HG03558 (cell line): ENCODE data around the gene P3H1.
"Not testable (repeated sequence)": the region's sequence is repeated elsewhere in the genome, so short reads cannot be mapped to it uniquely, and the experiment has no call there.

ENCODE experiments used
- ATAC-seq: cut with Tn5 transposase; IDR thresholded peaks from one replicate; pipeline ENCODE4 v1.9.1; 2021; ENCODE audit warnings: moderate number of reproducible peaks; ENCODE audit not compliant: unreplicated experiment; ENCODE audit errors: extremely low read depth

The P3H1 gene

DNA sequence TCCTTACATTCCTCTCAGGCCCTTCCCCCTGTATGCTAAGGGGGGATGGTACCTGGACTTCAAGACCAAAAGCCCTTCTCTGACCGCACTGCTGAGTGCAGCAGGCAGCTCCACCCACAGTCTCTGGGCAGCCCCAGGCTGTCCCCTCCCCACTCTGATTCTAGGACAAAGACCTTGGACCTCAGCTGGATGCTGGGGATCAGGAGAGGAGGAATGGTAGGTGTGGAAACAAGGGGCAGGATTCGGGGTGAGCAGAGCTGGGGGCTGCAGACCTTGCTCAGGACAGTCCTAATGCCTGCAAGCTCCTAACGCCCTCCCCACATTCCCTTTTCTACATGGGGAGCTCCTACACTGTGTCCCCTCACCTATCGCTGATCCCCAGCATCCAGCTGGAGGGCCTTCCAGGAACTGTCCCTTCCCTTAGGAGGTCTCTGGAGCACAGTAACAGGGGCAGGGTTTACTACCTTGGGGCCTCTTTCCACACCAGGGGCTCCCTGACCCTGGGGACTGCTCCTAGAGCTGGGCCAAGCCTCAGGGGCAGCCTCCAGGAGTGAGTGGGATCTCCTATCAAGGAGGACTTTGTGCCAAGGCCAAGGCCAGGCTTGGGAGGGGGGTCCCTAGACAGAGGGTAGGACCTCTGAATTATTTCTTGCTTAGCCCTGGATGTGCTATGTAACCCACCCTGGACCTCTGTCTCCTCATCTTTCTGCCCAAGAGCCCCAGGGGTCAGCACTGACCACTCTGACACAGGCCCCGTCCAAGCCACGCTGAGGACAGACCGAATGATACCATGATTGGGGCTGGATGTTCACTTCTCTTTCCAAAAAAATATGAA is 32.4 kb downstream of the P3H1 start:
- no peak for ATAC-seq

DNA sequence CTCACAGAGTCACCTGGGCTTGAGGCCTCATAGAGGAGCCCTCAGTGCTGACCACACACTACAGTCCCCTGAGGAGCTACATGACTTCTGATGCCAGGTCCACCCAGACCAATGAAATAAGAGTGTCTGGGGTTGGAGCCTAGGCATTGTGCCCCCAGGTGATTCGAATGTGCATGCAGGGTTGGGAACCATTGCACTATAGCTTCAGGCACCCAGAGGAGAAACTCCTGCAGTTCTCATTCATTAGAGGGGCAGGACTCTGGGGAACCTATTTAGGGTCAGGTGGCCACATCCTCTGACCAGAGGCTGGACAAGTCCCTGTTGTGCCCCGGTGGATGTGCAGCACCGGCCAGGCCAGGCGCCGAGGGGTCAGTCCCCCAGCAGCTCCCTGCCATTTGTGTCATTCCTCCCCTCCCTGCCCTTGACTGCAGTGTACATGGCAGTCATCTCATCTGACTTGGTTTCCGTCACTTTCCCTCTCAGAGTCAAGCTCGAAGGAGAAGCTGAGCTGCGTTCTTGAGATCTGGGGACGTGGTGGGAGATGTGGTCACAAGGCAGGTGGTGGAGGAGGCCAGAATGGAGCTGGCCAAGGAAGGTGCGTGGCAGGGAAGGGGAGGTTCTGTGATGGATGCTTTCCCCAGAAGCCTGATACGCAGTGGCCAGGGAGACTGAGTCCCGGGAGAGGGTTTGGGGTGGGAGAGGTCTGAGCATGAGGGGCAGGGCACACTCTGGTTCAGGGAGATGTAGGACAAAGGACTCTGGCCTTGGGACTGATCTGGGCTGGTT is 33.2 kb downstream of the P3H1 start:
- ATAC-seq = no peak

DNA sequence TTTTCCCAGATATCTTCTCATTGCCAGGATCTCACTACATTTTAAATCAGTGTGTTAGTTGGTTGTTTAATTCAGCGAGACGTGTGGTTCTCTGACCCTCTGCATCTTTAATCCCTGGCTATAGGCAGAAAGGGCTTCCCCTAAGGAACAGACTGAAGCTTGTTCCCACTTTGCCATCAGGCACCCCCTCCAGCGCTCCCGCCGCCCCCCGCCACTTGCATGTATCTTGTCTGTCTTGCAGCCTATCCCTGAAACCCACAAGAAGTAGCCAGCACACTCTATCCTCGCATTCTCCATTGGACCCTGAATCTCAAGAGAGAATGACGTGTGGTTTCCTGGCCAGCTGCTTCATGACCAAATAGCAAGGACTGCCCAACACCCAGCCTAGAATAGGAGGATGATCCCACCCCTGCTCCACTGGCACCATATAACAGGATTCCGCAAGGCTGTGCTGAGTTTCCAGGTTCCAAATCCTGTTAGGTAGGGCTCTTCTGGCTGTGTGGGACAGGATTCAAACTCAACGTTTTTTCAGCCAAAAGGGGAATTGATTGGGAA is 34.6 kb downstream of the P3H1 start:
- no peak for ATAC-seq

DNA sequence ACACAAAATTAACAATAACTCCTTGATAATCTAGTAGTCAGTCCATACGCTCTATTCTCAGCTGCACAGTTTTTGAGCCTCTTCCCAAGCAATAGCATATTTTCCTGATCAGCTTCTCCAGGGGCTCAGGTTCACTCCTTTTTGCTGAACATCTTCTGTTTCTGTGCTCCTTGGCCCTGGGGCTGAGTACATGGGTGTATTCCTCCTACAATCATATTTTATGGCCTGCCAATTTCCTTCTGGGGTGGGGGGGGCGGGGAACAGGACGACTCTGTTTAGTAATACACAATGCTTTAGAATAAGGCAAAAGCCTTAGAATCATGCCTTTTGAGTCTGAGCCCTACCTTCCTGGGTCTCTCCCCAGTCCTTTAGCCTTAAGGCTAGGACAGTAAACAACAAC is 35.2 kb downstream of the P3H1 start:
- no peak for ATAC-seq

DNA sequence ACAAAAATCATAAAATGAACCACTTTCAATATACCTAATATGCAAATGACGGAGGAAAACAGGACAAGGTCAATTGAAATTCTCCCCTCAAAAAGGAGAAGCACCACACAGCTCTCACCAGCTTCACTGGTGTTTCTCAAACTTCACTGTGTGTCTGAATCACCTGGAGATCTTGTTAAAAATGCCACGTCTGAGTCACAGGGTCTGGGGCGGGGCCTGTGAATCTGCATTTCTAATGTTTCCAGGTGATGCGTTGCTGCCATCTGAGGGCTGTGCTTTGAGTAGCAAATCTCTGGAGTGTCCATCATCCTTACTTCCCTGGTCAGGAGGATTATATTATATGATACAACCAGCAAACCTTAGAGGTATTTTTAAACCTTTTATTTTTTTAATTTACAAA is 35.8 kb downstream of the P3H1 start:
- no peak for ATAC-seq

DNA sequence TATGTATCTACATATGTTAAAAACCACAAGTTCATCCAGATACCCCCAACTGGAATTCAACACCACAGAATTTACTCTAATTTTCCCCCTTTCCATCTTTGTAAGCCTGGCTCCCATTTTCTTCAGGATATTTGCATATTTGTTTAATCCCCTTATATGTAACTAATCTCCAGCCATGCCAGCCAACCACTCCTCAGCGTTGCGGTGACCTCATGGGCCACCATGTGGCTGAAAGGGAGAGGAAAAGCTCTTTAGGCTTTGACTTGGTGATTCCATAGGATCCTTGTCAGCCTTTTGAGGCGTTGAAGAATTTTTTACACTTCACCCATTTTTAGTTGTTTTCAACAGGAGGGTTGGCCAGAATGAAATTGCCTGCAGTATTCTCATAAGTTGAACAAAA is 36.8 kb downstream of the P3H1 start:
- ATAC-seq = no peak

- not testable (repeated sequence) for ATAC-seq
These were observed 41.0 kb downstream of the P3H1 start for GRCh38 chr1:42725820-42726219.

GRCh38 chr1:42723511-42723910 is 43.3 kb downstream of the P3H1 start:
- no peak for ATAC-seq

GRCh38 chr1:42722403-42722802 is 44.4 kb downstream of the P3H1 start:
- ATAC-seq = not testable (repeated sequence)

GRCh38 chr1:42721926-42722325 is 44.9 kb downstream of the P3H1 start:
- ATAC-seq = no peak

GRCh38 chr1:42720868-42721267 is 46.0 kb downstream of the P3H1 start:
- ATAC-seq = no peak

DNA sequence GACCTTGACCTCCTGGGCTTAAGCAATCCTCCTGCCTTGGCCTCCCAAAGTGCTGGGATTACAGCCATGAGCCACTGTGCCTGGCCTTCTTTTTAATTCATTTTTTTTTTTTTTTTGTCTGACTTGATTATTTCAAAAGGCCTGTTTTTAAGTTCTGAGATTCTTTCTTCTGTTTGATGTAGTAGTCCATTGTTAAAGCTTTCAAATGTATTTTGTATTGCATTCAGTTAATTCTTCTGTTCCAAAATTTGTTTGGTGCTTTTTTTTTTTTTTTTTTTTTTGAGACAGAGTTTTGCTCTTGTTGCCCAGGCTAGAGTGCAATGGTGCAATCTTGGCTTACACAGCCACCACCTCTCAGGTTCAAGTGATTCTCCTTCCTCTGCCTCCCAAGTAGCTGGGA is 52.4 kb downstream of the P3H1 start:
- not testable (repeated sequence) for ATAC-seq

GRCh38 chr1:42713293-42713692 is 53.5 kb downstream of the P3H1 start:
- ATAC-seq = no peak

- ATAC-seq = not testable (repeated sequence)
These were observed 54.0 kb downstream of the P3H1 start for GRCh38 chr1:42712808-42713207.

DNA sequence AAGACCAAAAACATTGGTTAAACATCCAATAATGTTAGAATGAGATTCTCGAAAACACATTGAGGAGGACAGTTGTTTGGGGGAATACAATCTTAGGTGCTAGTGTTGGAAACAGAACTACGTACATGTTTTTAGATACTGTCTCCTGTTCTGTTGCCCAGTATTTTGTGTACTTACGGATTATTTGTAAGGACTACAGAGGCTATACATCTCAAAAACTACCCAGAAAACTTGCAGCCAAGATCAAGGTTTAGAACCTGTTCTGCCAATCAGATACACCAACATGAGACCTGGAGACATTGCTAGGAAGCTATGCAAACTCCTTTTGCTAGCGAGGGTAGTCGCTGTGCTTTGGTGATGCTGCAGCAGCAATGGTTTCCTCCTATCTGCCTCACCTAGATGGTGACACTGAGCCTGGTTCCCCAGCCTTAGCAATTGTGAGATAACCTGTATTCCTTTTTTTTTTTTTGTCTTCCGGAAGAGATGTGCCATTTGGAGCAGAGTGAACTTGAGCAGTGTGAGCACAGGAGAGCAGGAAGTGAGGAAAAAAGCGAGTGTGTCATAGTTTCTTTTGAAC is 62.9 kb downstream of the P3H1 start:
- ATAC-seq = no peak

DNA sequence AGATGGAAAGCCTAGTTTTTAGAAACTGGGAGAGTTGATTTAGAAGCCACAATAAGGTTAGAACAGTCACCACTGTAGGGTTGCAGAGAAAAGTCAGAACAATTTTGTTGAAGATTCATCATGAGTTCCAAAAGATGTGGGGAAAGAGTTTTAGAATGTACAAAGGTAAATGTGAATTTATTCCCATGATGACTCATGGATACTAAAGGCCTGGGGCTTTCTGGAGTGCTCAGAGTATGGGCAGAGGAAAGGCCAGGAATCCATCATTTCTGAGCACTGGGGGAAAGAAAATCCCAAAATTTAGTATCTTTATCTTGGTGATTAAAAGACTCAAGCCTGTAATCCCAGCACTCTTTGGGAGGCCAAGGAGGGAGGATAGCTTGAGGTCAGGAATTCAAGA is 66.8 kb downstream of the P3H1 start:
- no peak for ATAC-seq

GRCh38 chr1:42698081-42698813 is 68.6 kb downstream of the P3H1 start:
- ATAC-seq = no peak
